Measurements from ENCODE around the gene DRD4. TPM values are rescaled to one million over a fixed set of nuclear protein-coding genes. Genes with fewer than 3 reads are reported as not detected.

Gene DRD4
- total and polyA plus RNA-seq, 2 donors = 0.09 to 0.82 TPM

DNA sequence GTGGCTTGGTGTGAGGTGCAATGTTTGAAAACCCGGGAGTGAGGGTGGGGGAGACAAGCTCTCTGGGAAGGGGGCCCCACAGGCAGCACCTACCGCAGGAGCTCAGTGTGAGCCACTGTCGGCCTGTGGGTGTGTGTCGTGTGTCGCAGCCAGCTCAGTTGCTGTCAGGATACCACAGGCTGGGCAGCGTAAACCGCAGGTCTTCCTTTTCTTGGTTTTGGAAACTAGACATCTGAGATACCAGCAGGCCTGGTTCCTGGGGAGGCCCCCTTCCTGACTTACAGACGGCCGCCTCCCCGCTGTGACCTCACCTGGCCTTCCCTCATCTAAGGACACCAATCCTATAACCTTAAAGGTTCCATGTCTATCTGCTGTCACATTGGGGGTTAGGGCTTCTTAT is 40.7 kb upstream of the DRD4 start:
- 83% methylated on average over 10 of the region's 10 CpGs for WGBS
- DNase-seq (ENCODE audit: low read depth in 6 of 9, low spot score in 9 of 9) = no peak
- Histone ChIP-seq H3K9me3 (ENCODE audit: control insufficient read depth in 2 of 2, insufficient read depth in 1 of 2, low read length in 1 of 2) (no peaks in the 10 kb centered on the region), H3K27me3 (ENCODE audit: control insufficient read depth in 2 of 2, insufficient read depth in 1 of 2, low read length in 1 of 2) (no peaks in the 10 kb centered on the region), H3K4me1 (ENCODE audit: control insufficient read depth in 2 of 2, insufficient read depth in 2 of 2, low read length in 2 of 2) (no peaks in the 10 kb centered on the region), H3K4me3 (ENCODE audit: low read length in 2 of 2) (no peak overlapping the region), H3K27ac (ENCODE audit: low read depth in 1 of 2, low read length in 1 of 2) (no peak overlapping the region), H3K36me3 (ENCODE audit: control insufficient read depth in 2 of 2, insufficient read depth in 2 of 2, low read length in 1 of 2) (peaks cover 81 to 83% of the 10 kb centered on the region in 2 donors)

GRCh38 chr11:597166-597725 is 39.8 kb upstream of the DRD4 start:
- H3K4me1 ChIP-seq (ENCODE audit: control insufficient read depth in 2 of 2, insufficient read depth in 2 of 2, low read length in 2 of 2) = no peaks in the 10 kb centered on the region
- H3K9me3 ChIP-seq (ENCODE audit: control insufficient read depth in 2 of 2, insufficient read depth in 1 of 2, low read length in 1 of 2) = no peaks in the 10 kb centered on the region
- no peak for DNase-seq (ENCODE audit: low read depth in 6 of 9, low spot score in 9 of 9)
- 97% methylated on average over 29 of the region's 29 CpGs for WGBS
- no peak overlapping the region for H3K27ac ChIP-seq (ENCODE audit: low read depth in 1 of 2, low read length in 1 of 2)
- H3K27me3 ChIP-seq (ENCODE audit: control insufficient read depth in 2 of 2, insufficient read depth in 1 of 2, low read length in 1 of 2) = no peaks in the 10 kb centered on the region
- peaks cover 84 to 86% of the 10 kb centered on the region in 2 donors for H3K36me3 ChIP-seq (ENCODE audit: control insufficient read depth in 2 of 2, insufficient read depth in 2 of 2, low read length in 1 of 2)
- no peak overlapping the region for H3K4me3 ChIP-seq (ENCODE audit: low read length in 2 of 2)

DNA sequence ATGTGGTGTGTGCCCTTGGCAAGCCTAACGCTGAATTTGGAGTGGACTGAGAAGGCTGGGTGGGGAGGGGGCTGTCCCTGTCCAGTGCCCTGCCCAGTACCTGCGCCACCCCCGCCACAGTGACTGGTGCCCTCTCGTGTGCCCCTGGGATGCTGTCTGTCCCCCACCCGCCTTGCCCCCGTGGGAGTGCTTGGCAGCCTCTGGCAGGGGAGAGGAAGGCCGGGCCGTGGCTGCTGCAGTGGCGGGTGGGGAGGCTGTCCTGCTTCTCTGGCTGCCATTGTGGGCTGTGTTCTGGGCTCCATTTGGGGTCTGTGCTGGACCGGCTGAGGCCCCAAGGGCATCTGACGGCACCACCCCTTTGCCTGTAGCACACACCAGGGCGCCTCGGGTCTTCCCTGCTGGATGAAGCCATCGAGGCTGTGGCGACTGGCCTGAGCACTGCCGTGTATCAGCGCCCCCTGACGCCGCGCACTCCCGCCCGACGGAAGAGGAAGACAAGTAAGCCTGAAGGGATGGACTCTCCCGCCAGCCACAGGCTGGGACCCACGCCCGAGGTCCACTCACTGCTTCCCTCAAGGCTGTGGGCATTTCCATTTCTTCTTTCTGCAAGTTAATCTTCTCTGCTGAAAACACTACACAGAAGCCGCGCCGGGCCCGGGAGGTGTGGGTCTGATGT is 38.9 kb upstream of the DRD4 start:
- H3K27ac ChIP-seq (ENCODE audit: low read depth in 1 of 2, low read length in 1 of 2) = no peak overlapping the region
- WGBS = 95% methylated on average over 30 of the region's 30 CpGs
- DNase-seq (ENCODE audit: low read depth in 6 of 9, low spot score in 9 of 9) = no peak
- H3K9me3 ChIP-seq (ENCODE audit: control insufficient read depth in 2 of 2, insufficient read depth in 1 of 2, low read length in 1 of 2) = no peaks in the 10 kb centered on the region
- no peaks in the 10 kb centered on the region for H3K27me3 ChIP-seq (ENCODE audit: control insufficient read depth in 2 of 2, insufficient read depth in 1 of 2, low read length in 1 of 2)
- peaks cover 79 to 86% of the 10 kb centered on the region in 2 donors for H3K36me3 ChIP-seq (ENCODE audit: control insufficient read depth in 2 of 2, insufficient read depth in 2 of 2, low read length in 1 of 2)
- no peak overlapping the region for H3K4me3 ChIP-seq (ENCODE audit: low read length in 2 of 2)
- no peaks in the 10 kb centered on the region for H3K4me1 ChIP-seq (ENCODE audit: control insufficient read depth in 2 of 2, insufficient read depth in 2 of 2, low read length in 2 of 2)

GRCh38 chr11:601573-602245 is 35.4 kb upstream of the DRD4 start:
- Histone ChIP-seq H3K9me3 (ENCODE audit: control insufficient read depth in 2 of 2, insufficient read depth in 1 of 2, low read length in 1 of 2) (no peaks in the 10 kb centered on the region), H3K36me3 (ENCODE audit: control insufficient read depth in 2 of 2, insufficient read depth in 2 of 2, low read length in 1 of 2) (peaks cover 86 to 89% of the 10 kb centered on the region in 2 donors), H3K4me1 (ENCODE audit: control insufficient read depth in 2 of 2, insufficient read depth in 2 of 2, low read length in 2 of 2) (no peaks in the 10 kb centered on the region), H3K27ac (ENCODE audit: low read depth in 1 of 2, low read length in 1 of 2) (no peak overlapping the region), H3K27me3 (ENCODE audit: control insufficient read depth in 2 of 2, insufficient read depth in 1 of 2, low read length in 1 of 2) (no peaks in the 10 kb centered on the region), H3K4me3 (ENCODE audit: low read length in 2 of 2) (no peak overlapping the region)
- WGBS = 97% methylated on average over 23 of the region's 23 CpGs
- DNase-seq (ENCODE audit: low read depth in 6 of 9, low spot score in 9 of 9) = no peak

DNA sequence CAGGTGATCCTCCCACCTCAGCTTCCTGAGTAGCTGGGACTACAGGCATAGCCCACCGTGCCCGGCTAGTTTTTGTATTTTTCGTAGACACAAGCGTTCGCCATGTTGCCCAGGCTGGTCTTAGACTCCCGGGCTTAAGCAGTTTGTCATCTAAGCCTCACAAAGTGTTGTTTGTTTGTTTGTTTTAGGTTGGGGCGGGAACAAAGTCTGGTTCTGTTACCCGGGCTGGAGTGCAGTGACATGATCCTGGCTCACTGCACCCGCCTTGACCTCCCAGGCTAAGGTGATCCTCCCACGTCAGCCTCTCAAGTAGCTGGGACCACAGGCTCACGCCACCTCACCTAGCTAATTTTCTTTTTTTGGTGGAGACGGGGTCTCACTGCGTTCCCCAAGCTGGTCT is 33.9 kb upstream of the DRD4 start:
- Histone ChIP-seq H3K36me3 (ENCODE audit: control insufficient read depth in 2 of 2, insufficient read depth in 2 of 2, low read length in 1 of 2) (peaks cover 86 to 89% of the 10 kb centered on the region in 2 donors), H3K27ac (ENCODE audit: low read depth in 1 of 2, low read length in 1 of 2) (no peak overlapping the region), H3K4me3 (ENCODE audit: low read length in 2 of 2) (no peak overlapping the region), H3K27me3 (ENCODE audit: control insufficient read depth in 2 of 2, insufficient read depth in 1 of 2, low read length in 1 of 2) (no peaks in the 10 kb centered on the region), H3K4me1 (ENCODE audit: control insufficient read depth in 2 of 2, insufficient read depth in 2 of 2, low read length in 2 of 2) (no peaks in the 10 kb centered on the region), H3K9me3 (ENCODE audit: control insufficient read depth in 2 of 2, insufficient read depth in 1 of 2, low read length in 1 of 2) (no peaks in the 10 kb centered on the region)
- 97% methylated on average over 13 of the region's 13 CpGs for WGBS
- no peak for DNase-seq (ENCODE audit: low read depth in 6 of 9, low spot score in 9 of 9)

- H3K27ac ChIP-seq (ENCODE audit: low read depth in 1 of 2, low read length in 1 of 2) = no peak overlapping the region
- 98% methylated on average over 33 of the region's 33 CpGs for WGBS
These were observed 31.6 kb upstream of the DRD4 start for GRCh38 chr11:605286-606129.

GRCh38 chr11:606245-606644 is 30.8 kb upstream of the DRD4 start:
- 97% methylated on average over 19 of the region's 19 CpGs for WGBS
- no peaks in the 10 kb centered on the region for H3K27me3 ChIP-seq (ENCODE audit: control insufficient read depth in 2 of 2, insufficient read depth in 1 of 2, low read length in 1 of 2)
- no peak overlapping the region for H3K4me3 ChIP-seq (ENCODE audit: low read length in 2 of 2)
- H3K4me1 ChIP-seq (ENCODE audit: control insufficient read depth in 2 of 2, insufficient read depth in 2 of 2, low read length in 2 of 2) = no peaks in the 10 kb centered on the region
- no peak overlapping the region for H3K27ac ChIP-seq (ENCODE audit: low read depth in 1 of 2, low read length in 1 of 2)
- no peak for DNase-seq (ENCODE audit: low read depth in 6 of 9, low spot score in 9 of 9)
- peaks cover 93 to 100% of the 10 kb centered on the region in 2 donors for H3K36me3 ChIP-seq (ENCODE audit: control insufficient read depth in 2 of 2, insufficient read depth in 2 of 2, low read length in 1 of 2)
- H3K9me3 ChIP-seq (ENCODE audit: control insufficient read depth in 2 of 2, insufficient read depth in 1 of 2, low read length in 1 of 2) = no peaks in the 10 kb centered on the region

More at GRCh38 chr11:605286-606129, 31.6 kb upstream of the DRD4 start:
- H3K27me3 ChIP-seq (ENCODE audit: control insufficient read depth in 2 of 2, insufficient read depth in 1 of 2, low read length in 1 of 2) = no peaks in the 10 kb centered on the region
- no peaks in the 10 kb centered on the region for H3K4me1 ChIP-seq (ENCODE audit: control insufficient read depth in 2 of 2, insufficient read depth in 2 of 2, low read length in 2 of 2)
- no peak overlapping the region for H3K4me3 ChIP-seq (ENCODE audit: low read length in 2 of 2)
- DNase-seq (ENCODE audit: low read depth in 6 of 9, low spot score in 9 of 9) = no peak
- H3K36me3 ChIP-seq (ENCODE audit: control insufficient read depth in 2 of 2, insufficient read depth in 2 of 2, low read length in 1 of 2) = peaks cover 89 to 92% of the 10 kb centered on the region in 2 donors
- no peaks in the 10 kb centered on the region for H3K9me3 ChIP-seq (ENCODE audit: control insufficient read depth in 2 of 2, insufficient read depth in 1 of 2, low read length in 1 of 2)

DNA sequence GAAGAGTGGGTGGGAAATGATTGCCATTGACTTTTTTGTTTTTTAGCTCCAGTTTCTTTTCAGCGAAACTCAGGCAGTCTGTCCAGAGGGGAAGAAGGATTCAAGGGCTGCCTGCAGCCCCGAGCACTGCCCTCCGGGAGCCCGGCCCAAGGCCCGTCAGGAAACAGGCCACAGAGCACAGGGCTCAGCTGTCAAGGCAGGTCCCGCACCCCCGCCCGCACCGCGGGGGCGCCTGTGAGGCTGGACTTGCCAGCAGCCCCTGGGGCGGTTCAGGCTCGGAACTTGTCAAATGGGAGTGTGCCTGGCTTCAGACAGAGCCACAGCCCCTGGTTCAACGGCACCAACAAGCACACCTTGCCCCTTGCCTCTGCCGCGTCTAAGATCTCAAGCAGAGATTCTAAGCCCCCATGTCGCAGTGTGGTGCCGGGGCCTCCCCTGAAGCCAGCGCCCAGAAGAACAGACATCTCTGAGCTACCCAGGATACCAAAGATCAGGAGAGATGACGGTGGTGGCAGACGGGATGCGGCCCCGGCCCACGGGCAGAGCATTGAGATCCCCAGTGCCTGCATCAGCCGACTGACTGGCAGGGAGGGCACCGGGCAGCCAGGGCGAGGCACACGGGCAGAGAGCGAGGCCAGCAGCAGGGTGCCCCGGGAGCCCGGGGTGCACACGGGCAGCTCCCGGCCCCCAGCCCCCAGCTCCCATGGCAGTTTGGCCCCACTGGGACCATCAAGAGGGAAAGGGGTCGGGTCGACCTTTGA is 29.9 kb upstream of the DRD4 start:
- Histone ChIP-seq H3K4me1 (ENCODE audit: control insufficient read depth in 2 of 2, insufficient read depth in 2 of 2, low read length in 2 of 2) (no peaks in the 10 kb centered on the region), H3K36me3 (ENCODE audit: control insufficient read depth in 2 of 2, insufficient read depth in 2 of 2, low read length in 1 of 2) (peaks cover 91 to 100% of the 10 kb centered on the region in 2 donors), H3K9me3 (ENCODE audit: control insufficient read depth in 2 of 2, insufficient read depth in 1 of 2, low read length in 1 of 2) (no peaks in the 10 kb centered on the region), H3K27ac (ENCODE audit: low read depth in 1 of 2, low read length in 1 of 2) (no peak overlapping the region), H3K27me3 (ENCODE audit: control insufficient read depth in 2 of 2, insufficient read depth in 1 of 2, low read length in 1 of 2) (no peaks in the 10 kb centered on the region), H3K4me3 (ENCODE audit: low read length in 2 of 2) (no peak overlapping the region)
- WGBS = 97% methylated on average over 35 of the region's 35 CpGs
- DNase-seq (ENCODE audit: low read depth in 6 of 9, low spot score in 9 of 9) = no peak
